ENCODE results near the gene UAP1L1.

GRCh38 chr9:137086531-137087408 lies 9.5 kb downstream of the UAP1L1 start, which contains the start of gene MAN1B1:
- TF ChIP-seq, protein P1, sequence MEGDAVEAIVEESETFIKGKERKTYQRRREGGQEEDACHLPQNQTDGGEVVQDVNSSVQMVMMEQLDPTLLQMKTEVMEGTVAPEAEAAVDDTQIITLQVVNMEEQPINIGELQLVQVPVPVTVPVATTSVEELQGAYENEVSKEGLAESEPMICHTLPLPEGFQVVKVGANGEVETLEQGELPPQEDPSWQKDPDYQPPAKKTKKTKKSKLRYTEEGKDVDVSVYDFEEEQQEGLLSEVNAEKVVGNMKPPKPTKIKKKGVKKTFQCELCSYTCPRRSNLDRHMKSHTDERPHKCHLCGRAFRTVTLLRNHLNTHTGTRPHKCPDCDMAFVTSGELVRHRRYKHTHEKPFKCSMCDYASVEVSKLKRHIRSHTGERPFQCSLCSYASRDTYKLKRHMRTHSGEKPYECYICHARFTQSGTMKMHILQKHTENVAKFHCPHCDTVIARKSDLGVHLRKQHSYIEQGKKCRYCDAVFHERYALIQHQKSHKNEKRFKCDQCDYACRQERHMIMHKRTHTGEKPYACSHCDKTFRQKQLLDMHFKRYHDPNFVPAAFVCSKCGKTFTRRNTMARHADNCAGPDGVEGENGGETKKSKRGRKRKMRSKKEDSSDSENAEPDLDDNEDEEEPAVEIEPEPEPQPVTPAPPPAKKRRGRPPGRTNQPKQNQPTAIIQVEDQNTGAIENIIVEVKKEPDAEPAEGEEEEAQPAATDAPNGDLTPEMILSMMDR (IDR thresholded peaks at IDR 0.05; ENCODE audit: insufficient read depth, low read length) = no peak
- TF ChIP-seq POLR2AphosphoS5 (IDR thresholded peaks at IDR 0.05; ENCODE audit: low read depth) (peak; percentile 31; the same call in 1 of the 2 replicates), GABPA (IDR thresholded peaks at IDR 0.05; ENCODE audit: low read depth) (no peak)
- TF ChIP-seq, protein P2, sequence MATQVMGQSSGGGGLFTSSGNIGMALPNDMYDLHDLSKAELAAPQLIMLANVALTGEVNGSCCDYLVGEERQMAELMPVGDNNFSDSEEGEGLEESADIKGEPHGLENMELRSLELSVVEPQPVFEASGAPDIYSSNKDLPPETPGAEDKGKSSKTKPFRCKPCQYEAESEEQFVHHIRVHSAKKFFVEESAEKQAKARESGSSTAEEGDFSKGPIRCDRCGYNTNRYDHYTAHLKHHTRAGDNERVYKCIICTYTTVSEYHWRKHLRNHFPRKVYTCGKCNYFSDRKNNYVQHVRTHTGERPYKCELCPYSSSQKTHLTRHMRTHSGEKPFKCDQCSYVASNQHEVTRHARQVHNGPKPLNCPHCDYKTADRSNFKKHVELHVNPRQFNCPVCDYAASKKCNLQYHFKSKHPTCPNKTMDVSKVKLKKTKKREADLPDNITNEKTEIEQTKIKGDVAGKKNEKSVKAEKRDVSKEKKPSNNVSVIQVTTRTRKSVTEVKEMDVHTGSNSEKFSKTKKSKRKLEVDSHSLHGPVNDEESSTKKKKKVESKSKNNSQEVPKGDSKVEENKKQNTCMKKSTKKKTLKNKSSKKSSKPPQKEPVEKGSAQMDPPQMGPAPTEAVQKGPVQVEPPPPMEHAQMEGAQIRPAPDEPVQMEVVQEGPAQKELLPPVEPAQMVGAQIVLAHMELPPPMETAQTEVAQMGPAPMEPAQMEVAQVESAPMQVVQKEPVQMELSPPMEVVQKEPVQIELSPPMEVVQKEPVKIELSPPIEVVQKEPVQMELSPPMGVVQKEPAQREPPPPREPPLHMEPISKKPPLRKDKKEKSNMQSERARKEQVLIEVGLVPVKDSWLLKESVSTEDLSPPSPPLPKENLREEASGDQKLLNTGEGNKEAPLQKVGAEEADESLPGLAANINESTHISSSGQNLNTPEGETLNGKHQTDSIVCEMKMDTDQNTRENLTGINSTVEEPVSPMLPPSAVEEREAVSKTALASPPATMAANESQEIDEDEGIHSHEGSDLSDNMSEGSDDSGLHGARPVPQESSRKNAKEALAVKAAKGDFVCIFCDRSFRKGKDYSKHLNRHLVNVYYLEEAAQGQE (IDR thresholded peaks at IDR 0.05; ENCODE audit: insufficient replicate concordance, low read depth) = no peak

Data from HL-60 (cell line).